H1 (cell line): Measurements from ENCODE around the gene NAV2. TPM values are rescaled to one million over a fixed set of nuclear protein-coding genes. Genes with fewer than 3 reads are reported as not detected.

Experiments used
- CBX5 ChIP-seq: fragments of 300-800, 300-1000 bp; sonication (generic); IDR thresholded peaks from 2 replicates; pipeline ENCODE4 v1.7.1; 2016; ENCODE audit warnings: antibody characterized with exemption, low read length, low read depth
- JUN ChIP-seq: IDR thresholded peaks from 2 replicates; pipeline ENCODE4 v1.6.1; 2011; ENCODE audit warnings: low read depth, mild to moderate bottlenecking, improper control_type of control experiment, low read length
- TAF1 ChIP-seq: IDR thresholded peaks from 2 replicates; pipeline ENCODE4 v1.6.1; 2011; ENCODE audit warnings: mild to moderate bottlenecking, low read depth, low read length
- polyA plus RNA-seq, 7 experiments: library from polyadenylated mRNA; depleted of rRNA in 3 of 7; stranded (reverse) in 5 of 7; unstranded in 2 of 7; fragments of >200 nt in 5 of 7; fragments of 200-250 nt in 2 of 7; gene quantifications; 1 replicate in 5 of 7; 2 replicates in 1 of 7; 4 replicates in 1 of 7; pipeline versions ENCODE4 v1.2.1 to v1.2.3, GENCODE V29; 2011 to 2013; ENCODE audit warnings: missing spikeins in 2 of 7, mixed read lengths in 2 of 7
- total RNA-seq: library from RNA; stranded (reverse); fragmentation: NEBNext Ultra II Directional; extraction: Animal tissue kit (Norgen Biotek cat#: 25700); gene quantifications from 2 replicates; pipeline ENCODE4 v1.2.1, GENCODE V29; 2021

NAV2 gene
- total and polyA plus RNA-seq, 2 of the 8 experiments (the other 6 are each of a cell fraction or from before 2014, with no cell fraction given), result 35.6 to 73.6 TPM

- no peak for TF ChIP-seq CBX5
- no peak for TF ChIP-seq TAF1
- no peak for TF ChIP-seq JUN
Observed at GRCh38 chr11:20029193-20029592, 316.6 kb downstream of the NAV2 start (continued).
